ENCODE results near the gene MSX1.

DNA sequence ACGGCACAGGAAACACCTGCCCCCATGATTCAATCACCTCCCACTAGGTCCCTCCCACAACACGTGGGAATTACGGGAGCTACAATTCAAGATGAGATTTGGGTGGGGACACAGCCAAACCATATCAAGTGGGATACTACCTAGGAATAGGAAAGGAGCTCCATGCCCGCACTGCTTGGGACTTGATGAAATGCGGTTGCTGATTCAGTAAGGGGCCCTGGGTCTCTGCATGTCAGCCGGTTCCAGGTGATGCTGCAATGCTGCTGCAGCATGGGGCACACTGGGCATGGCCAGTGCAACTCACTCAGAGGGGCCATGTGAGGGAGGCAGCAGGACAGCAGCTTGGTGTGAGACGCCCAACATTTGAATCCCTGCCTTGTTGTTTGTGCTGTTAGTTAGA, 34.0 kb upstream of the MSX1 start:
- TF ChIP-seq, protein P1, sequence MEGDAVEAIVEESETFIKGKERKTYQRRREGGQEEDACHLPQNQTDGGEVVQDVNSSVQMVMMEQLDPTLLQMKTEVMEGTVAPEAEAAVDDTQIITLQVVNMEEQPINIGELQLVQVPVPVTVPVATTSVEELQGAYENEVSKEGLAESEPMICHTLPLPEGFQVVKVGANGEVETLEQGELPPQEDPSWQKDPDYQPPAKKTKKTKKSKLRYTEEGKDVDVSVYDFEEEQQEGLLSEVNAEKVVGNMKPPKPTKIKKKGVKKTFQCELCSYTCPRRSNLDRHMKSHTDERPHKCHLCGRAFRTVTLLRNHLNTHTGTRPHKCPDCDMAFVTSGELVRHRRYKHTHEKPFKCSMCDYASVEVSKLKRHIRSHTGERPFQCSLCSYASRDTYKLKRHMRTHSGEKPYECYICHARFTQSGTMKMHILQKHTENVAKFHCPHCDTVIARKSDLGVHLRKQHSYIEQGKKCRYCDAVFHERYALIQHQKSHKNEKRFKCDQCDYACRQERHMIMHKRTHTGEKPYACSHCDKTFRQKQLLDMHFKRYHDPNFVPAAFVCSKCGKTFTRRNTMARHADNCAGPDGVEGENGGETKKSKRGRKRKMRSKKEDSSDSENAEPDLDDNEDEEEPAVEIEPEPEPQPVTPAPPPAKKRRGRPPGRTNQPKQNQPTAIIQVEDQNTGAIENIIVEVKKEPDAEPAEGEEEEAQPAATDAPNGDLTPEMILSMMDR (IDR thresholded peaks at IDR 0.05) = no peak
- TF ChIP-seq POLR2A (IDR thresholded peaks at IDR 0.05) = no peak

Data from heart left ventricle (tissue), 13 donors.